ENCODE data around the gene FAM219B. TPM values are rescaled to one million over a fixed set of nuclear protein-coding genes. Genes with fewer than 3 reads are reported as not detected.
A peak's percentile ranks its signal among the peaks of the same experiment; 100 is the strongest.
"Not testable (repeated sequence)": the region's sequence is repeated elsewhere in the genome, so short reads cannot be mapped to it uniquely, and the experiment has no call there.

FAM219B gene
- polyA plus RNA-seq, 4 donors = 12.7 to 41.3 (median 21.6) TPM

- H3K4me1 ChIP-seq (ENCODE audit: control insufficient read depth in 3 of 3, insufficient read depth in 2 of 3, low read depth in 1 of 3, low read length in 2 of 3) = peaks cover 0 to 5% (median 4%) of the 10 kb centered on the region in 3 donors
- peak within 1 kb of the TSS; percentile 88 to 99 (median 92) for H3K27ac ChIP-seq (ENCODE audit: low read depth in 1 of 3, low read length in 2 of 3)
- no peak for FAIRE-seq
- no peaks in the 10 kb centered on the region for H3K27me3 ChIP-seq (ENCODE audit: control insufficient read depth in 3 of 3, insufficient read depth in 3 of 3, low read length in 3 of 3)
- peak within 1 kb of the TSS; percentile 79 to 98 (median 86) for H3K4me3 ChIP-seq (ENCODE audit: low read depth in 1 of 3, low read length in 3 of 3)
- WGBS, 3 donors = 0 to 1% (median 1%) methylated on average over 39 to 85 of the region's 85 CpGs
- no peaks in the 10 kb centered on the region for H3K9me3 ChIP-seq (ENCODE audit: control insufficient read depth in 2 of 2, insufficient read depth in 1 of 2, low read depth in 1 of 2, low read length in 1 of 2)
- peak; percentile 97 to 99 for DNase-seq
- peaks cover 0 to 12% (median 2%) of the 10 kb centered on the region in 3 donors for H3K36me3 ChIP-seq (ENCODE audit: control insufficient read depth in 3 of 3, insufficient read depth in 2 of 3, low read depth in 1 of 3, low read length in 3 of 3)
These were observed 31.1 kb upstream of the FAM219B start, which contains the start of gene COX5A for GRCh38 chr15:74937590-74938371. TSS of gene COX5A (minus strand) at chr15:74938073. CDS start at chr15:74938014, 59 bp downstream.

GRCh38 chr15:74937272-74937589 lies 30.6 kb upstream of the FAM219B start:
- Histone ChIP-seq H3K4me3 (ENCODE audit: low read depth in 1 of 3, low read length in 3 of 3) (peak overlapping the region; percentile 79 to 98 (median 86)), H3K9me3 (ENCODE audit: control insufficient read depth in 2 of 2, insufficient read depth in 1 of 2, low read depth in 1 of 2, low read length in 1 of 2) (no peaks in the 10 kb centered on the region), H3K27ac (ENCODE audit: low read depth in 1 of 3, low read length in 2 of 3) (peak overlapping the region; percentile 88 to 99 (median 92)), H3K4me1 (ENCODE audit: control insufficient read depth in 3 of 3, insufficient read depth in 2 of 3, low read depth in 1 of 3, low read length in 2 of 3) (peaks cover 0 to 5% (median 4%) of the 10 kb centered on the region in 3 donors), H3K36me3 (ENCODE audit: control insufficient read depth in 3 of 3, insufficient read depth in 2 of 3, low read depth in 1 of 3, low read length in 3 of 3) (peaks cover 0 to 15% (median 2%) of the 10 kb centered on the region in 3 donors), H3K27me3 (ENCODE audit: control insufficient read depth in 3 of 3, insufficient read depth in 3 of 3, low read length in 3 of 3) (no peaks in the 10 kb centered on the region)
- DNase-seq = peak in 1 of 2 donors; percentile 48
- WGBS, 3 donors = 0 to 1% (median 0%) methylated on average over 18 of the region's 18 CpGs
- no peak for FAIRE-seq

- Histone ChIP-seq H3K27ac (ENCODE audit: low read depth in 1 of 3, low read length in 2 of 3) (peak overlapping the region in 1 of 3 donors; percentile 20), H3K4me3 (ENCODE audit: low read depth in 1 of 3, low read length in 3 of 3) (peak overlapping the region in 1 of 3 donors; percentile 11), H3K36me3 (ENCODE audit: control insufficient read depth in 3 of 3, insufficient read depth in 2 of 3, low read depth in 1 of 3, low read length in 3 of 3) (peaks cover 0 to 28% (median 6%) of the 10 kb centered on the region in 3 donors)
- not testable (repeated sequence) for DNase-seq; H3K4me1 ChIP-seq (ENCODE audit: control insufficient read depth in 3 of 3, insufficient read depth in 2 of 3, low read depth in 1 of 3, low read length in 2 of 3); H3K27me3 ChIP-seq (ENCODE audit: control insufficient read depth in 3 of 3, insufficient read depth in 3 of 3, low read length in 3 of 3); FAIRE-seq; H3K9me3 ChIP-seq (ENCODE audit: control insufficient read depth in 2 of 2, insufficient read depth in 1 of 2, low read depth in 1 of 2, low read length in 1 of 2)
- 54 to 77% (median 70%) methylated on average over 3 of the region's 3 CpGs for WGBS, 3 donors
These were observed 28.5 kb upstream of the FAM219B start for GRCh38 chr15:74935193-74935592.

- WGBS, 3 donors = 13 to 51% (median 14%) methylated on average over 2 of the region's 2 CpGs
- no peaks in the 10 kb centered on the region for H3K27me3 ChIP-seq (ENCODE audit: control insufficient read depth in 3 of 3, insufficient read depth in 3 of 3, low read length in 3 of 3)
- no peak for FAIRE-seq
These were observed 26.9 kb upstream of the FAM219B start for GRCh38 chr15:74933573-74933972.

GRCh38 chr15:74928771-74929198 lies 22.1 kb upstream of the FAM219B start:
- Histone ChIP-seq H3K27ac (ENCODE audit: low read depth in 1 of 3, low read length in 2 of 3) (no peak overlapping the region), H3K9me3 (ENCODE audit: control insufficient read depth in 2 of 2, insufficient read depth in 1 of 2, low read depth in 1 of 2, low read length in 1 of 2) (no peaks in the 10 kb centered on the region), H3K4me3 (ENCODE audit: low read depth in 1 of 3, low read length in 3 of 3) (no peak overlapping the region), H3K4me1 (ENCODE audit: control insufficient read depth in 3 of 3, insufficient read depth in 2 of 3, low read depth in 1 of 3, low read length in 2 of 3) (peaks cover 0 to 2% (median 0%) of the 10 kb centered on the region in 3 donors), H3K36me3 (ENCODE audit: control insufficient read depth in 3 of 3, insufficient read depth in 2 of 3, low read depth in 1 of 3, low read length in 3 of 3) (peaks cover 9 to 48% (median 11%) of the 10 kb centered on the region in 3 donors), H3K27me3 (ENCODE audit: control insufficient read depth in 3 of 3, insufficient read depth in 3 of 3, low read length in 3 of 3) (no peaks in the 10 kb centered on the region)
- WGBS, 3 donors = 91 to 95% (median 92%) methylated on average over 5 of the region's 5 CpGs
- DNase-seq = no peak
- no peak for FAIRE-seq

More at GRCh38 chr15:74933573-74933972, 26.9 kb upstream of the FAM219B start:
- H3K4me3 ChIP-seq (ENCODE audit: low read depth in 1 of 3, low read length in 3 of 3) = peak overlapping the region in 1 of 3 donors; percentile 8
- H3K4me1 ChIP-seq (ENCODE audit: control insufficient read depth in 3 of 3, insufficient read depth in 2 of 3, low read depth in 1 of 3, low read length in 2 of 3) = peaks cover 0 to 5% (median 4%) of the 10 kb centered on the region in 3 donors
- DNase-seq = peak; percentile 42 to 64
- H3K36me3 ChIP-seq (ENCODE audit: control insufficient read depth in 3 of 3, insufficient read depth in 2 of 3, low read depth in 1 of 3, low read length in 3 of 3) = peaks cover 6 to 37% (median 8%) of the 10 kb centered on the region in 3 donors
- H3K9me3 ChIP-seq (ENCODE audit: control insufficient read depth in 2 of 2, insufficient read depth in 1 of 2, low read depth in 1 of 2, low read length in 1 of 2) = no peaks in the 10 kb centered on the region
- H3K27ac ChIP-seq (ENCODE audit: low read depth in 1 of 3, low read length in 2 of 3) = no peak overlapping the region

- FAIRE-seq (no peak), DNase-seq (no peak)
- no peak overlapping the region for H3K27ac ChIP-seq (ENCODE audit: low read depth in 1 of 3, low read length in 2 of 3)
- H3K4me1 ChIP-seq (ENCODE audit: control insufficient read depth in 3 of 3, insufficient read depth in 2 of 3, low read depth in 1 of 3, low read length in 2 of 3) = no peaks in the 10 kb centered on the region
- no peak overlapping the region for H3K4me3 ChIP-seq (ENCODE audit: low read depth in 1 of 3, low read length in 3 of 3)
- WGBS, 3 donors = 95 to 99% (median 97%) methylated on average over 3 of the region's 3 CpGs
- peaks cover 11 to 52% (median 25%) of the 10 kb centered on the region in 3 donors for H3K36me3 ChIP-seq (ENCODE audit: control insufficient read depth in 3 of 3, insufficient read depth in 2 of 3, low read depth in 1 of 3, low read length in 3 of 3)
- H3K27me3 ChIP-seq (ENCODE audit: control insufficient read depth in 3 of 3, insufficient read depth in 3 of 3, low read length in 3 of 3) = no peaks in the 10 kb centered on the region
- H3K9me3 ChIP-seq (ENCODE audit: control insufficient read depth in 2 of 2, insufficient read depth in 1 of 2, low read depth in 1 of 2, low read length in 1 of 2) = no peaks in the 10 kb centered on the region
These were observed 17.9 kb upstream of the FAM219B start for GRCh38 chr15:74924525-74924924.

- Histone ChIP-seq H3K36me3 (ENCODE audit: control insufficient read depth in 3 of 3, insufficient read depth in 2 of 3, low read depth in 1 of 3, low read length in 3 of 3) (peaks cover 12 to 72% (median 34%) of the 10 kb centered on the region in 3 donors), H3K4me3 (ENCODE audit: low read depth in 1 of 3, low read length in 3 of 3) (no peak overlapping the region), H3K27me3 (ENCODE audit: control insufficient read depth in 3 of 3, insufficient read depth in 3 of 3, low read length in 3 of 3) (no peaks in the 10 kb centered on the region), H3K9me3 (ENCODE audit: control insufficient read depth in 2 of 2, insufficient read depth in 1 of 2, low read depth in 1 of 2, low read length in 1 of 2) (no peaks in the 10 kb centered on the region), H3K4me1 (ENCODE audit: control insufficient read depth in 3 of 3, insufficient read depth in 2 of 3, low read depth in 1 of 3, low read length in 2 of 3) (no peaks in the 10 kb centered on the region), H3K27ac (ENCODE audit: low read depth in 1 of 3, low read length in 2 of 3) (no peak overlapping the region)
- DNase-seq = no peak
- 87 to 92% (median 89%) methylated on average over 8 of the region's 8 CpGs for WGBS, 3 donors
- FAIRE-seq = no peak
These were observed 13.8 kb upstream of the FAM219B start for GRCh38 chr15:74920456-74920855.

GRCh38 chr15:74917676-74918075 lies 11.0 kb upstream of the FAM219B start:
- WGBS, 3 donors = 90 to 94% (median 94%) methylated on average over 6 of the region's 6 CpGs
- Histone ChIP-seq H3K4me3 (ENCODE audit: low read depth in 1 of 3, low read length in 3 of 3) (no peak overlapping the region), H3K36me3 (ENCODE audit: control insufficient read depth in 3 of 3, insufficient read depth in 2 of 3, low read depth in 1 of 3, low read length in 3 of 3) (peaks cover 15 to 72% (median 30%) of the 10 kb centered on the region in 3 donors), H3K4me1 (ENCODE audit: control insufficient read depth in 3 of 3, insufficient read depth in 2 of 3, low read depth in 1 of 3, low read length in 2 of 3) (no peaks in the 10 kb centered on the region), H3K9me3 (ENCODE audit: control insufficient read depth in 2 of 2, insufficient read depth in 1 of 2, low read depth in 1 of 2, low read length in 1 of 2) (no peaks in the 10 kb centered on the region), H3K27ac (ENCODE audit: low read depth in 1 of 3, low read length in 2 of 3) (no peak overlapping the region), H3K27me3 (ENCODE audit: control insufficient read depth in 3 of 3, insufficient read depth in 3 of 3, low read length in 3 of 3) (no peaks in the 10 kb centered on the region)
- FAIRE-seq (no peak), DNase-seq (no peak)
